Esophagus squamous epithelium (tissue), 4 donors: ENCODE measurements around the gene ATP5PF.

ENCODE experiments used
- CTCF ChIP-seq, 6 experiments: fragments of 450-650 bp in 4 of 6; fragments of 200-600 bp in 2 of 6; sonication (generic) in 2 of 6; IDR thresholded peaks; one replicate each; pipeline ENCODE4 v1.5.1; 2016 to 2019; ENCODE audit warnings: antibody characterized with exemption in 6 of 6, mild to moderate bottlenecking in 4 of 6, moderate library complexity in 4 of 6
- POLR2A ChIP-seq, 4 donors: fragments of 450-650 bp; IDR thresholded peaks; one replicate each; pipeline ENCODE4 v1.6.1; 2017; ENCODE audit warnings: antibody characterized with exemption in 4 of 4, mild to moderate bottlenecking in 4 of 4, moderate library complexity in 3 of 4

GRCh38 chr21:25772686-25773085 lies 38.0 kb upstream of the ATP5PF start:
- TF ChIP-seq CTCF (IDR thresholded peaks at IDR 0.05) (no peak), POLR2A (IDR thresholded peaks at IDR 0.05) (no peak)
